Neural progenitor cell (in vitro differentiated cells): ENCODE data around the gene TOR1A. TPM values are rescaled to one million over a fixed set of nuclear protein-coding genes. Genes with fewer than 3 reads are reported as not detected.

Source experiments
- DNase-seq: peaks from one replicate; pipeline ENCODE4 v3.0.0-alpha.2; 2016; ENCODE audit warnings: low spot score
- H2AFZ ChIP-seq: fragments of 200-600 bp; sonication (generic); replicated peaks from 2 replicates; pipeline ENCODE4 v1.6.1; 2016; ENCODE audit warnings: antibody characterized with exemption
- H3F3A ChIP-seq: fragments of 200-600 bp; sonication (generic); 2 replicates; pipeline ENCODE4 v1.6.1; 2016; ENCODE audit warnings: antibody characterized with exemption, low read depth
- H3K27ac ChIP-seq: fragments of 200-600 bp; sonication (generic); 2 replicates; pipeline ENCODE4 v1.5.1; 2016; ENCODE audit warnings: mild to moderate bottlenecking
- H3K27me3 ChIP-seq: fragments of 200-600 bp; sonication (generic); 2 replicates; pipeline ENCODE4 v1.6.1; 2016; ENCODE audit warnings: mild to moderate bottlenecking, moderate library complexity
- H3K36me3 ChIP-seq: fragments of 200-600 bp; sonication (generic); 2 replicates; pipeline ENCODE4 v1.5.1; 2016
- H3K4me1 ChIP-seq: fragments of 200-600 bp; sonication (generic); 2 replicates; pipeline ENCODE4 v1.6.1; 2016; ENCODE audit warnings: mixed run types
- H3K4me2 ChIP-seq: fragments of 200-600 bp; sonication (generic); 2 replicates; pipeline ENCODE4 v1.6.1; 2016
- H3K4me3 ChIP-seq: fragments of 200-600 bp; sonication (generic); 2 replicates; pipeline ENCODE4 v1.5.1; 2016
- H3K79me2 ChIP-seq: fragments of 200-600 bp; sonication (generic); 2 replicates; pipeline ENCODE4 v1.6.1; 2016; ENCODE audit warnings: low read depth
- H3K9ac ChIP-seq: fragments of 200-600 bp; sonication (generic); 2 replicates; pipeline ENCODE4 v1.6.1; 2016
- H3K9me3 ChIP-seq: fragments of 200-600 bp; sonication (generic); 2 replicates; pipeline ENCODE4 v1.5.1; 2016; ENCODE audit warnings: low read depth
- H4K20me1 ChIP-seq: fragments of 200-600 bp; sonication (generic); 2 replicates; pipeline ENCODE4 v1.6.1; 2016; ENCODE audit warnings: low read depth
- H3K27ac Mint-ChIP-seq: 3 replicates; pipeline ENCODE4 v1.8.0; 2021; ENCODE audit warnings: mixed read lengths
- H3K27me3 Mint-ChIP-seq: 2 replicates; pipeline ENCODE4 v1.8.0; 2022; ENCODE audit warnings: low read depth, mild to moderate bottlenecking, inconsistent platforms, moderate library complexity, mixed read lengths; ENCODE audit not compliant: insufficient read depth
- H3K36me3 Mint-ChIP-seq: 3 replicates; pipeline ENCODE4 v1.8.0; 2021; ENCODE audit warnings: mixed read lengths
- H3K4me1 Mint-ChIP-seq: 3 replicates; pipeline ENCODE4 v1.8.0; 2021; ENCODE audit warnings: mixed read lengths
- H3K4me3 Mint-ChIP-seq: 3 replicates; pipeline ENCODE4 v1.8.0; 2021; ENCODE audit warnings: mild to moderate bottlenecking, moderate library complexity, mixed read lengths
- H3K9me3 Mint-ChIP-seq: 3 replicates; pipeline ENCODE4 v1.8.0; 2020; ENCODE audit warnings: mixed read lengths
- EZH2 ChIP-seq: fragments of 200-600 bp; sonication (generic); IDR thresholded peaks from 2 replicates; pipeline ENCODE4 v1.6.1; 2017; ENCODE audit warnings: antibody characterized with exemption, mild to moderate bottlenecking, moderate library complexity
- EZH2phosphoT487 ChIP-seq: fragments of 200-600 bp; sonication (generic); IDR thresholded peaks from 2 replicates; pipeline ENCODE4 v1.6.1; 2017; ENCODE audit warnings: antibody characterized with exemption
- total RNA-seq: library from RNA; depleted of rRNA; stranded (reverse); fragments of >200 nt; gene quantifications from 2 replicates; pipeline ENCODE4 v1.2.3, GENCODE V29; 2015; ENCODE audit warnings: low replicate concordance
- TF ChIP-seq, protein P1 (sequence below): fragments of 200-600 bp; sonication (generic); IDR thresholded peaks from 2 replicates; pipeline ENCODE4 v1.5.1; 2017; ENCODE audit warnings: antibody characterized with exemption, mild to moderate bottlenecking

Gene TOR1A
- total RNA-seq, 1 donor from 2014 or later, result 39.6 TPM

DNA sequence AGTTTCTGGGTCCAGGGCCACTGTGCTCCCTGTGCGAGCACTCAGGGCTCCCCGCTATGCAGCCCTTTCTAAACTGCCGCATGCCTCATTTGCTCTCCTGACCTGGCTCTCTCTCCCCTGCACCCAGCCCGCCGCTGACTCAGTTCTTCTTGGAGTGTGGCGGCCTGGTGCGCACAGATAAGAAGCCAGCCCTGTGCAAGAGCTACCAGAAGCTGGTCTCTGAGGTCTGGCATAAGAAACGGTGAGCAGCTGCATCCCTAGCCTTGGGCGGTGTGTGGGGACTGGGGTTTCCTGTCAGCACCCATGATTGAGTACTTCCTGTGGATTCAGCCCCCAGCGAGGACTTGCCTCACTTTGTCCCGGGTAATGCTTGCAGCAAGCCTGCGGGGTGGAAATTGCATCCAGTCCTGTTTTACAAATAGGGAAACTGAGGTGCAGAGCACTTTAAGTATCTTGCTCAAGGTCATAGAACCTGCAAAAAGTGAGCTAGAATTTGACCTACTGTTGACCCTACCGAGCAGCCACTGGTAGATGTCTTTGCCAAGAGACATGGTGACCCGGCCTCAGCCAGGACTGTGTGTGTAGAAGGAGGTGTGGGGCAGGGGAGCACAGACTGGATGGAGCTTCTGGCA is 39.2 kb upstream of the TOR1A start:
- no peaks in the 10 kb centered on the region for H4K20me1 ChIP-seq
- Mint-ChIP-seq H3K27ac (no peak overlapping the region), H3K9me3 (no peaks in the 10 kb centered on the region), H3K27me3 (peaks cover 2% of the 10 kb centered on the region), H3K4me1 (no peaks in the 10 kb centered on the region), H3K36me3 (peaks cover 11% of the 10 kb centered on the region), H3K4me3 (no peak overlapping the region)
- H3K4me1 ChIP-seq, result no peaks in the 10 kb centered on the region
- DNase-seq, result no peak
- no peaks in the 10 kb centered on the region for H3K36me3 ChIP-seq
- H3F3A ChIP-seq, result no peaks in the 10 kb centered on the region
- TF ChIP-seq EZH2phosphoT487, result no peak
- TF ChIP-seq, protein P1, sequence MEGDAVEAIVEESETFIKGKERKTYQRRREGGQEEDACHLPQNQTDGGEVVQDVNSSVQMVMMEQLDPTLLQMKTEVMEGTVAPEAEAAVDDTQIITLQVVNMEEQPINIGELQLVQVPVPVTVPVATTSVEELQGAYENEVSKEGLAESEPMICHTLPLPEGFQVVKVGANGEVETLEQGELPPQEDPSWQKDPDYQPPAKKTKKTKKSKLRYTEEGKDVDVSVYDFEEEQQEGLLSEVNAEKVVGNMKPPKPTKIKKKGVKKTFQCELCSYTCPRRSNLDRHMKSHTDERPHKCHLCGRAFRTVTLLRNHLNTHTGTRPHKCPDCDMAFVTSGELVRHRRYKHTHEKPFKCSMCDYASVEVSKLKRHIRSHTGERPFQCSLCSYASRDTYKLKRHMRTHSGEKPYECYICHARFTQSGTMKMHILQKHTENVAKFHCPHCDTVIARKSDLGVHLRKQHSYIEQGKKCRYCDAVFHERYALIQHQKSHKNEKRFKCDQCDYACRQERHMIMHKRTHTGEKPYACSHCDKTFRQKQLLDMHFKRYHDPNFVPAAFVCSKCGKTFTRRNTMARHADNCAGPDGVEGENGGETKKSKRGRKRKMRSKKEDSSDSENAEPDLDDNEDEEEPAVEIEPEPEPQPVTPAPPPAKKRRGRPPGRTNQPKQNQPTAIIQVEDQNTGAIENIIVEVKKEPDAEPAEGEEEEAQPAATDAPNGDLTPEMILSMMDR, result no peak
- no peak for TF ChIP-seq EZH2
- H3K9me3 ChIP-seq, result no peaks in the 10 kb centered on the region
- no peak overlapping the region for H3K4me3 ChIP-seq
- no peak overlapping the region for H3K4me2 ChIP-seq
- no peaks in the 10 kb centered on the region for H3K27me3 ChIP-seq
- H2AFZ ChIP-seq, result no peak overlapping the region
- no peak overlapping the region for H3K27ac ChIP-seq
- H3K79me2 ChIP-seq, result no peaks in the 10 kb centered on the region
- H3K9ac ChIP-seq, result no peak overlapping the region

DNA sequence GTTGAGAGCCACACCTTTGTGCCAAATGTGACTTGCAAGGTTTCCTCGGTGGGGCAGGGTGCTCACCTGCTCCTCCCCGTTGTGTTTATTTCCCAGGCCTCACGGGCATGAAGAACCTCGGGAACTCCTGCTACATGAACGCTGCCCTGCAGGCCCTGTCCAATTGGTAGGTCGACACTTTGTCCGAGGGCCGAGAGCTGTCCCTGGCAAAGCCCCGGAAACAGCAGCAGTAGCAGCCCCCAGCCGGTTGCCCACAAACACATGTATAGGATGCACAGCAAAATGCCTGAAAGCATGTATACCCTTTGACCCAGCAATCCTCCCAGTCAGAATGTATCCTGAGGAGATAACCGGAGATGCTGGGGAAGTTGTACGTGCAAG is 37.5 kb upstream of the TOR1A start:
- no peak overlapping the region for H3K4me3 ChIP-seq
- H3K27ac ChIP-seq, result no peak overlapping the region

DNA sequence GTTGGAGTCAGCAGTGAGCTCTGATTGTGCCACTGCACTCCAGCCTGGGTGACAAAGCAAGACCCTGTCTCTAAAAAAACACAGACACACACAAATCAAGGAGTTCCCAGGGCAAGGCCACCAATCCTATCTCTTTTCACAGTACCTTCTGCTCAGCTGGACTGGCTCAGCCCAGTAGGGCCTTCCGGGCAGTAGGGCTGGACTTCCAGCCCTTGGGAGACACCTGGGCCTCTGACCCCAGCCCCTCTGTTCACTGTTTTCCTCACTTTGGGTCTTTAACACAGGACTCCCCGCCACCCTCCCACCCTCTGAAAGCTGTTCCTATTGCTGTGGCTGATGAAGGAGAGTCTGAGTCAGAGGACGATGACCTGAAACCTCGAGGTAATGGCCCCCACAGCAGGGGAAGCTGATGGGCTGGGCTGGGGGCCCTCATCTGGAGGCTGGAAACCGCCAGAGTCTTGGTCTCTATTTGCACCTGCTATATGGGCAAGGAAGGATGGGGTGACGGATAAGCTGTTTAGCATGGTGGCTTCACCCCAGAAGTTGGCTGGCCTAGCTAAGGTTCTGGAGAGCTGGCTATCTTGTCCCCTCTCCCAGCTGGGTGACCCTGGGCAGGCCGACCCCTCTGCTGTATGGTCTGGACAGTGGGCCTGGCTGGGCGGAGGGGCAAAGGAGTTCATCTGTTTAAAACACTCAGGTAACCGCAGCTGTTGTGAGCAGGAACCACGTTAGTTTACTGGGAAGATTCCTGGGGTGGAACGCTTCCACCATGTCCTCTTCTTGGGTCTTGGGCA is 36.9 kb upstream of the TOR1A start:
- no peaks in the 10 kb centered on the region for H3K9me3 Mint-ChIP-seq
- H3K27me3 Mint-ChIP-seq, result no peaks in the 10 kb centered on the region

More for the DNA sequence above, 37.5 kb upstream of the TOR1A start:
- Histone ChIP-seq H3F3A (no peaks in the 10 kb centered on the region), H3K36me3 (no peaks in the 10 kb centered on the region), H3K4me1 (no peaks in the 10 kb centered on the region), H3K9me3 (no peaks in the 10 kb centered on the region), H3K79me2 (no peaks in the 10 kb centered on the region), H3K4me2 (no peak overlapping the region), H2AFZ (no peak overlapping the region), H3K9ac (no peak overlapping the region), H4K20me1 (no peaks in the 10 kb centered on the region), H3K27me3 (no peaks in the 10 kb centered on the region)
- no peaks in the 10 kb centered on the region for H3K4me1 Mint-ChIP-seq
- no peak overlapping the region for H3K4me3 Mint-ChIP-seq
- H3K27ac Mint-ChIP-seq, result no peak overlapping the region
- no peak for DNase-seq
- no peaks in the 10 kb centered on the region for H3K9me3 Mint-ChIP-seq
- TF ChIP-seq, protein P1, result no peak
- TF ChIP-seq EZH2 (no peak), EZH2phosphoT487 (no peak)
- peaks cover 2% of the 10 kb centered on the region for H3K27me3 Mint-ChIP-seq
- peaks cover 11% of the 10 kb centered on the region for H3K36me3 Mint-ChIP-seq

More for the DNA sequence above, 36.9 kb upstream of the TOR1A start:
- Histone ChIP-seq H3K36me3 (no peaks in the 10 kb centered on the region), H4K20me1 (no peaks in the 10 kb centered on the region), H3K27me3 (no peaks in the 10 kb centered on the region), H3K9me3 (no peaks in the 10 kb centered on the region), H3K27ac (no peak overlapping the region), H3K4me2 (no peak overlapping the region), H3F3A (no peaks in the 10 kb centered on the region), H3K4me3 (no peak overlapping the region), H3K79me2 (no peaks in the 10 kb centered on the region), H2AFZ (no peak overlapping the region), H3K9ac (no peak overlapping the region), H3K4me1 (no peaks in the 10 kb centered on the region)
- no peak overlapping the region for H3K4me3 Mint-ChIP-seq
- H3K36me3 Mint-ChIP-seq, result peaks cover 10% of the 10 kb centered on the region
- DNase-seq, result no peak
- H3K4me1 Mint-ChIP-seq, result no peaks in the 10 kb centered on the region
- H3K27ac Mint-ChIP-seq, result no peak overlapping the region
- TF ChIP-seq EZH2phosphoT487, result no peak
- no peak for TF ChIP-seq EZH2
- TF ChIP-seq, protein P1, result no peak
